ENCODE data around the gene HLA-DQA1. TPM values are rescaled to one million over a fixed set of nuclear protein-coding genes. Genes with fewer than 3 reads are reported as not detected.
"Not testable (repeated sequence)": the region's sequence is repeated elsewhere in the genome, so short reads cannot be mapped to it uniquely, and the experiment has no call there.

HLA-DQA1 gene
- total RNA-seq, 4 donors from 2014 or later: 0.30 to 17.2 (median 9.2) TPM

DNA sequence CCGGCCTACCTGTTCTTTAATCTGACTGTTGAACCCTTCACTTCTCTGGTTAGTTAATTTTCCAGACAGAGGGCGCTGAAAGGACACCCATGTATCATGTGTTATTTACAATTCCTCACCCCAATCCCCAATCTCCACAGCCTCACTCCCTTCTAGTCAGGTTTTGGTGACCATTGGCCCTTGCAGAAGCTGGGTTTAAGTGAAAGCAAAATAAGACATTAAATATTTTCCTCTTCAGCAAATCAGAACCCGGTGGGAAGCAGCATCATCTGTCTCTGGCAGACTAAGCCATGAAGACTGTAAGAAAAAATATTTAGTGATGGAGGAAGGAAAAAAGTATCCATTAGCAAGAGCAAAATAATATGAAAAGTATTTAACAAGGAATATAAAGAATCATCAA is 9.4 kb upstream of the HLA-DQA1 start:
- H3K4me3 ChIP-seq: no peak overlapping the region
- DNase-seq (ENCODE audit: low spot score in 2 of 2): peak in 1 of 2 donors; percentile 48
- no peak overlapping the region for H3K27ac ChIP-seq
- 33 to 56% methylated on average over 3 of the region's 3 CpGs for WGBS, 2 donors
- no peaks in the 10 kb centered on the region for H3K4me1 ChIP-seq
- TF ChIP-seq EP300 (IDR thresholded peaks at IDR 0.05) (no peak), POLR2A (IDR thresholded peaks at IDR 0.05) (no peak)
- TF ChIP-seq, protein P1, sequence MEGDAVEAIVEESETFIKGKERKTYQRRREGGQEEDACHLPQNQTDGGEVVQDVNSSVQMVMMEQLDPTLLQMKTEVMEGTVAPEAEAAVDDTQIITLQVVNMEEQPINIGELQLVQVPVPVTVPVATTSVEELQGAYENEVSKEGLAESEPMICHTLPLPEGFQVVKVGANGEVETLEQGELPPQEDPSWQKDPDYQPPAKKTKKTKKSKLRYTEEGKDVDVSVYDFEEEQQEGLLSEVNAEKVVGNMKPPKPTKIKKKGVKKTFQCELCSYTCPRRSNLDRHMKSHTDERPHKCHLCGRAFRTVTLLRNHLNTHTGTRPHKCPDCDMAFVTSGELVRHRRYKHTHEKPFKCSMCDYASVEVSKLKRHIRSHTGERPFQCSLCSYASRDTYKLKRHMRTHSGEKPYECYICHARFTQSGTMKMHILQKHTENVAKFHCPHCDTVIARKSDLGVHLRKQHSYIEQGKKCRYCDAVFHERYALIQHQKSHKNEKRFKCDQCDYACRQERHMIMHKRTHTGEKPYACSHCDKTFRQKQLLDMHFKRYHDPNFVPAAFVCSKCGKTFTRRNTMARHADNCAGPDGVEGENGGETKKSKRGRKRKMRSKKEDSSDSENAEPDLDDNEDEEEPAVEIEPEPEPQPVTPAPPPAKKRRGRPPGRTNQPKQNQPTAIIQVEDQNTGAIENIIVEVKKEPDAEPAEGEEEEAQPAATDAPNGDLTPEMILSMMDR (IDR thresholded peaks at IDR 0.05): no peak
- H3K9me3 ChIP-seq: no peaks in the 10 kb centered on the region
- H3K36me3 ChIP-seq: no peaks in the 10 kb centered on the region
- no peaks in the 10 kb centered on the region for H3K27me3 ChIP-seq

DNA sequence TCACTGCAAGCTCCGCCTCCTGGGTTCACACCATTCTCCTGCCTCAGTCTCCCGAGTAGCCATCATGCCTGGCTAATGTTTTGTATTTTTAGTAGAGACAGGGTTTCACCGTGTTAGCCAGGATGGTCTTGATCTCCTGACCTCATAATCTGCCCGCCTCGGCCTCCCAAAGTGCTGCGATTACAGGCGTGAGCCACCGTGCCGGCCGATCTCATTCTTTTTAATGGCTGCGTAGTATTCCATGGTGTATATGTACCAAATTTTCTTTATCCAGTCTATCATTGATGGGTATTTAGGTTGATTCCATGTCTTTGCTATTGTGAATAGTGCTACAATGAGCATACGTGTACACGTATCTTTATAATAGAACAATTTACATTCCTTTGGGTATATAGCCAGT is 7.4 kb upstream of the HLA-DQA1 start:
- 93 to 96% methylated on average over 2 to 13 of the region's 13 CpGs for WGBS, 2 donors
- H3K36me3 ChIP-seq; H3K4me1 ChIP-seq; H3K27me3 ChIP-seq; DNase-seq (ENCODE audit: low spot score in 2 of 2); H3K9me3 ChIP-seq; H3K27ac ChIP-seq; H3K4me3 ChIP-seq: not testable (repeated sequence)

DNA sequence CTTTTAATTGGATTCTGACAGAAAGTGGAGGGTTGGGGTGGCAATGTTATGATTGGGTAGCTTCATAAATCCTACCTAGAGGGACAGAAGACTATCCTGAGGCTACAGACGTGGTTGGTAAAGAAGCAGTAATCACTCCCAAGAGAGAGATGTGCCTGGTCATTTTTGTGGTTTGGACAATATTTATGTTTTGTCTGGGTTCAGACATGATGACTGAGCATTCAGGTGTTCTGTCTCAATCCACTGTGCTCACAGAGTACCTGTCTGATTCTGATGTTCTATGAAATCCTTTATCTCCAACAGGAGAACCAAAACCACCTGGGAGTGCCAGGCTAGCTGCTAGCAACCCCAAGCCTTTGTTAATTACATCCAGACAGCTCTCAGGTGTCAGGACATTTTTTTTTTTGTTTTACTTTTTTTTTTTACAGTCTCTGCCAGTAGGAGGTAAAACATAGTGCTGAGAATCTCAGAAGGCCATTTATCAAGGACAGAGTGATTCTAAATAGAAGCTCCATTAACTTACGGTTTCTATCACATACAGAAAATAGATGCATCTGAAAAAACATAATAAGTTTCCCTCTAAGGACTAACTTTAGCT is 1.6 kb upstream of the HLA-DQA1 start:
- WGBS, 2 donors: 34 to 35% methylated on average over 2 of the region's 2 CpGs
- no peak overlapping the region for H3K4me3 ChIP-seq
- H3K4me1 ChIP-seq: no peaks in the 10 kb centered on the region
- TF ChIP-seq POLR2A (IDR thresholded peaks at IDR 0.05) (no peak), EP300 (IDR thresholded peaks at IDR 0.05) (no peak)
- TF ChIP-seq, protein P1 (IDR thresholded peaks at IDR 0.05): no peak
- no peaks in the 10 kb centered on the region for H3K27me3 ChIP-seq
- H3K36me3 ChIP-seq: no peaks in the 10 kb centered on the region
- no peak overlapping the region for H3K27ac ChIP-seq
- H3K9me3 ChIP-seq: no peaks in the 10 kb centered on the region
- no peak for DNase-seq (ENCODE audit: low spot score in 2 of 2)

DNA sequence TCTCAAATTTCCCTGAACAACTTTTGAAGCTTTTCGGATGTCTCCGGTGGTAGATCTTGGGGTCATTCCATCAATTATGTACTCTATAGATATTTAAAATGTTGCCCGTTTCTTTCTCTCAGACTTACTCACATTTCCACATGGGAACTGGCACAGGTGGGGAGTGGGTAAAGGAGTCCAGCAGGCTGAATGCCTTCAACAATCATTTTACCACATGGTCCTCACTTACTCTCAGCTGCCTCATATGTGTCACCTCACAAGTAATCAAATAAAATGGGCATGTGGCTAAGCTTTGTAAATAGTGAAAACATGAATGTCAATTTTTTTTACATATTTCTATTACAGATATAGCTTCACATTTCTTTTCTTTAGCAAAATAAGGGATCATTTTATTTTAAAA is 677 bp downstream of the HLA-DQA1 start:
- TF ChIP-seq, protein P1 (IDR thresholded peaks at IDR 0.05): no peak
- no peak for TF ChIP-seq POLR2A (IDR thresholded peaks at IDR 0.05)
- TF ChIP-seq EP300 (IDR thresholded peaks at IDR 0.05): no peak
- Histone ChIP-seq H3K36me3 (no peaks in the 10 kb centered on the region), H3K4me1 (no peaks in the 10 kb centered on the region), H3K4me3 (peak overlapping the region in 1 of 4 donors; percentile 19), H3K27ac (peak overlapping the region in 1 of 4 donors; percentile 22), H3K9me3 (no peaks in the 10 kb centered on the region), H3K27me3 (no peaks in the 10 kb centered on the region)
- DNase-seq (ENCODE audit: low spot score in 2 of 2): no peak
- 30 to 46% methylated on average over 3 of the region's 3 CpGs for WGBS, 2 donors

DNA sequence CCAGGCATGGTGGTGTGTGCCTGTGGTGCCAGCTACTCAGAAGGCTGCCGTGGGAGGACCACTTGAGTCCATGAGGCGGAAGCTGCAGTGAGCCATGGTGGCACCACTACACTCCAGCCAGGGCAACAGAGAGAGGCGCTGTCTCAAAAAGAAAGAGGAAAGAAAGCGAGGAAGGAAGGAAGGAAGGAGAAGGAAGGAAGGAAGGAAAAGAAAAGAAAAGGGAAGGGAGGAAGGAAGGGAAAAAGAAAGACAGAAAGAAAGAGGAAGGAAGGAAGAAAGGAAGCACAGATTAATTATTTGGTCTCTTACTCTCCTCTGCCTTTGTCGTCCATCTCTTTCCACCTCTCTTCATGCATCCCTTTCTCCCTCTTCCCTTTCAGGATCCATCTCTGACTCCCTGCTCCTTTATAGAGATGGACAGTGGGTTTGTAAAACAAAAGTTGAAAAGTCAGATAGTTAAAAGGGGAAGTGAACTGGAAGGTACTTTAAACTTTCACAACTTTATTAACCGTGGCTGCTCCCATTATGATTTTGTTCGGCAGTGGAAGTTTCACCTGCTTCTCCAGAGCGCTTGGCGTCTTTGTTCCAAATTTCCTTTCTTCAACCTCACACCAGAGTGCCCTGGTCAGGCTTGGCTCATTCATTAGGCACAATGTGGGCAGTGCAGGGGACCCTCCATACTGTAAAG is 1.5 kb downstream of the HLA-DQA1 start:
- Histone ChIP-seq H3K27ac (no peak overlapping the region), H3K9me3 (no peaks in the 10 kb centered on the region), H3K4me3 (no peak overlapping the region), H3K36me3 (no peaks in the 10 kb centered on the region), H3K27me3 (no peaks in the 10 kb centered on the region), H3K4me1 (no peaks in the 10 kb centered on the region)
- WGBS, 2 donors: 22 to 33% methylated on average over 3 to 7 of the region's 9 CpGs
- no peak for DNase-seq (ENCODE audit: low spot score in 2 of 2)
- TF ChIP-seq, protein P1 (IDR thresholded peaks at IDR 0.05): no peak
- TF ChIP-seq EP300 (IDR thresholded peaks at IDR 0.05) (no peak), POLR2A (IDR thresholded peaks at IDR 0.05) (no peak)
